Activated gamma-delta T cell (primary cell): ENCODE results near the gene PITPNC1.
"Not testable (repeated sequence)": the region's sequence is repeated elsewhere in the genome, so short reads cannot be mapped to it uniquely, and the experiment has no call there.

Source experiments
- DNase-seq: peaks from one replicate; lab custom pipeline; 2025; lab: John Stamatoyannopoulos, UW

The PITPNC1 gene

GRCh38 chr17:67620636-67621035 is 243.6 kb downstream of the PITPNC1 start:
- no peak for DNase-seq

DNA sequence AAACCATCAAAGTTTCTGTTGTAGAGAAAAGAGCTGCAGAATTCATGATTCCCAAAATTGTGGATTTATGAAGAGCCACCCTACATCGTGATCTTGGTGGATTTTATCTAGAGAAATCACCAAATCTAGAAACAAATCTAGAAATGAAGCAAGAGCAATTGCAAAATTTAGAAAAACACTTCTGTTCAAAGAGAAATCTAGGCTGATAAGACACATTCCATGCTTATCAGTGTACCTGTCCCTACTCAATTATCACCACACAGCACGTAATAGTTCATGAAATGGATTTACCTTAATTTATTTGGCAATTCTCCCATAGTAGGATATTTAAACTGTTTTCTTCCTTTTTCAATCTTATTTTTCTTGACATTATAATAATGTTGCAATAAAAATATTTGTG is 246.7 kb downstream of the PITPNC1 start:
- DNase-seq: no peak

GRCh38 chr17:67624886-67625656 is 248.0 kb downstream of the PITPNC1 start:
- no peak for DNase-seq

- DNase-seq: no peak
Observed at GRCh38 chr17:67625971-67626370, 248.9 kb downstream of the PITPNC1 start.

GRCh38 chr17:67628580-67629013 is 251.5 kb downstream of the PITPNC1 start:
- no peak for DNase-seq

DNA sequence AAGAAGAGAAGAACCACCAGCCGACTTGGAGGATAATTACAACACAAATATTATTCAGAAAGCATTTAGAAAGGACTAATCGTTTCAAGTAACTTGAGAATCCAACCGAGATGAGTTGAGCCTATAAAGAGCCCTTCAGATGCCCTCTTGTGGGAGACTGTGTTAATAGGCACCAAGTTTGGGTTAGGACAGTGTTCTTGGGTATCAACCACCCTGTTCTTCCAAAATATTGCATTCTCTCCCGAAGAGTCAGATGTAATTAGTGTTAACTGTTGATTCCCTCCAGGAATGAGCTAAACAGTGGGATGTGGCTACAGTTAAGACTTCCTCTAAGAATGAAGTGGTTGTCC is 252.9 kb downstream of the PITPNC1 start:
- no peak for DNase-seq

DNA sequence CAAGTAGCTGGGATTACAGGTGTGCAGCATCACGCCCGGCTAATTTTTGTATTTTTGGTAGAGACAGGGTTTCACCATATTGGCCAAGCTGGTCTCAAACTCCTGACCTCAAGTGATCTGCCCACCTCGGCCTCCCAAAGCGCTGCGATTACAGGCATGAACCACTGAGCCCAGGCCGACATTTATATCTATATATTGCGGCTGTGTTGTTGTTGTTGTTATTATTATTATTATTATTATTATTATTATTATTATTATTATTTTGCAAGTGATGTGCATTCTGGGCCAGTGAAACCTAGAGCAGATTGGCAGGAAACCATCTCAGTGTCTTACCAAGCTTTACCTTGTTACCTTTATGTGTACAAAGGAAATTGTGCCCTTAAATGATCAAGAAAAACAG is 253.8 kb downstream of the PITPNC1 start:
- DNase-seq: not testable (repeated sequence)

DNA sequence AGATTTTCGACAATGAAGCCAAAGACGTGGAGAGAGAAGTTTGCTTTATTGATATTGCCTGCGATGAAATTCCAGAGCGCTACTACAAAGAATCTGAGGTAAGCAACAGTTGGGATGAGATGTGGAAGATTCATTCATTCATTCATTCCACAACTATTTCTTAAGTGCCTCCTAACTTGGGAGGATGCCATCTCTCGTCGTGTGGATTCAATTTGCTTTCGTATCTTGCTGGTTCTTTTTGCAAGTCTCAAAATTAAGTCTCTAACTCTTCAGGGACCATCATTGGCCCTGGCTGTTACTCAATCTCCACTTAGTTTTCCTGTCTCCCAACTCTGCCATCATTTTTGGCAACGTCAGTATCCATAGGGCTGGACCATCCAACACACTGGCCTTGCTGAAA is 255.1 kb downstream of the PITPNC1 start:
- no peak for DNase-seq

GRCh38 chr17:67633751-67634211 is 256.7 kb downstream of the PITPNC1 start:
- no peak for DNase-seq

GRCh38 chr17:67635681-67636080 is 258.6 kb downstream of the PITPNC1 start:
- no peak for DNase-seq

- DNase-seq: no peak
Observed at GRCh38 chr17:67636312-67636711, 259.2 kb downstream of the PITPNC1 start.

GRCh38 chr17:67636834-67637520 is 259.9 kb downstream of the PITPNC1 start:
- no peak for DNase-seq

- no peak for DNase-seq
Observed at GRCh38 chr17:67637901-67638641, 261.0 kb downstream of the PITPNC1 start.

GRCh38 chr17:67638871-67639270 is 261.8 kb downstream of the PITPNC1 start:
- no peak for DNase-seq

GRCh38 chr17:67639555-67639954 is 262.5 kb downstream of the PITPNC1 start:
- no peak for DNase-seq

DNA sequence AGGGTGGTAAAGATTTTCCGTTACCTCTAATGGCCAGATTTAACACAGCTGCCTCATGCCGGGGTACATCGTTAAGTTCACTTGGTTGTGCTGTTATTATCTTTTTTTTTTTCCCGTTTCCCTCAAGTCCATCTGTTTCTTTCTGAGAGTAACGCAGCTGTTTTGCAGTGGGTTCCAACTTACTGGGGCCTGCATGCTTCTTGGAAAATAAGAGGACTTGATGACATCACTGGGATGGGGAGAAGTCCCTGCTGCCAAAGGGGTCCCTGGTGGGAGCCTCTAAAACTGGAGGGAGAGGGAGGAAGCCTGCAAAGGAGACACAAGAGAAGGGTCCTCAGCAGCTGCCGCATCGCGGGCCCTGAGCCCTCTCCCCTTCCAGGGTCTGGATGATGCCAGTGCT is 262.9 kb downstream of the PITPNC1 start:
- DNase-seq: no peak

GRCh38 chr17:67642488-67642887 is 265.4 kb downstream of the PITPNC1 start:
- DNase-seq: no peak

DNA sequence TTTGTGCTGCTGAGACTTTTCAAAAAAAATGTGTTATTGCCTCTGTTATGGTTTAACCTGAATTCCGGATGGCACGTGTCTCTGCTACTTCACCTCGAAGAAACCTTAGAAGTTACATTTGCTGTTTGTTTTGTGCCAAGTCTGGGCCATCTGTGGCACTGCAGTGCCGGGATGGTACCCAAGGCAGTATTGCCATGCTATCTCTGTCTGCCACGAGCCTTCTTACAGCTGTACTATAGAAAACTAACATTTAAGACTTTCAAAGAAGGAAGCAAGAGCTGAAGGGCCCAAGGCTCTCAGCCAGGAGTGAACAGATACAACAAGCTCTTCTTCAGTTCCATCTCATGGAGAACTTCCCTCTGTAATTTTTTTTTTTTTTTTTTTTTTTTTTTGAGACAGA is 267.0 kb downstream of the PITPNC1 start:
- no peak for DNase-seq

DNA sequence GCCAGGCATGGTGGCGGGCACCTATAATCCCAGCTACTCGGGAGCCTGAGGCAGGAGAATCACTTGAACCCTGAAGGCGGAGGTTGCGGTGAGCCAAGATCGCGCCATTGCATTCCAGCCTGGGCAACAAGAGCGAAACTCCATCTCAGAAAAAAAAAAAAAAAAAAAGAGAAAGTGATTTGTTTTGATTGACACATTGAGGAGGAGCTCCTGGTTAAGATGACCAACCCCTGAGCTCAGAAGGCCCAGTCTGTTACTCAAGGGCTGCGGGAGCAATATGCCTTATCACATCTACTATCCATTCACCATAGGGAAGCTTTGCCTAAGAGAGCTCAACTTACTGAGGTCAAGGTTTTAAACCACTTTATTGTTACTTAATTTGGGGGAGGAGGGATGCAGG is 268.1 kb downstream of the PITPNC1 start:
- not testable (repeated sequence) for DNase-seq

DNA sequence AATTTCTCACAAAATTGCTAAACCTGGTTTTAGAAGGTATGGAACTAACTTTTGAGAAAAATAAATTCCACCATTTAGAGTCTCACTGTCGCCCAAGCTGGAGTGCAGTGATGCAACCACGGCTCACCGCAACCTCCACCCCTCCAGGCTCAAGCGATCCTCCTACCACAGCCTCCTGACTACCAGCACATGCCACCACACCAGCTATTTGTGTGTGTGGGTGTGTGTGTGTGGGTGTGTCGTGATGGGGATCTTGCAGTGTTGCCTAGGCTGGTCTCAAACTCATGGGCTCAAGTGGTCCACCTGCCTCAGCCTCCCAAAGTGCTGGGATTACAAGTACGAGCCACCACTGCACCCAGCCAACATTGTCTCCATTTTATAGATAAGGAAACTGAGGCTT is 269.4 kb downstream of the PITPNC1 start:
- DNase-seq: no peak

- no peak for DNase-seq
Observed at GRCh38 chr17:67647482-67647881, 270.4 kb downstream of the PITPNC1 start.

GRCh38 chr17:67648032-67648905 is 271.2 kb downstream of the PITPNC1 start:
- DNase-seq: no peak
